ENCODE results near the gene RAD51AP2.

RAD51AP2 gene

DNA sequence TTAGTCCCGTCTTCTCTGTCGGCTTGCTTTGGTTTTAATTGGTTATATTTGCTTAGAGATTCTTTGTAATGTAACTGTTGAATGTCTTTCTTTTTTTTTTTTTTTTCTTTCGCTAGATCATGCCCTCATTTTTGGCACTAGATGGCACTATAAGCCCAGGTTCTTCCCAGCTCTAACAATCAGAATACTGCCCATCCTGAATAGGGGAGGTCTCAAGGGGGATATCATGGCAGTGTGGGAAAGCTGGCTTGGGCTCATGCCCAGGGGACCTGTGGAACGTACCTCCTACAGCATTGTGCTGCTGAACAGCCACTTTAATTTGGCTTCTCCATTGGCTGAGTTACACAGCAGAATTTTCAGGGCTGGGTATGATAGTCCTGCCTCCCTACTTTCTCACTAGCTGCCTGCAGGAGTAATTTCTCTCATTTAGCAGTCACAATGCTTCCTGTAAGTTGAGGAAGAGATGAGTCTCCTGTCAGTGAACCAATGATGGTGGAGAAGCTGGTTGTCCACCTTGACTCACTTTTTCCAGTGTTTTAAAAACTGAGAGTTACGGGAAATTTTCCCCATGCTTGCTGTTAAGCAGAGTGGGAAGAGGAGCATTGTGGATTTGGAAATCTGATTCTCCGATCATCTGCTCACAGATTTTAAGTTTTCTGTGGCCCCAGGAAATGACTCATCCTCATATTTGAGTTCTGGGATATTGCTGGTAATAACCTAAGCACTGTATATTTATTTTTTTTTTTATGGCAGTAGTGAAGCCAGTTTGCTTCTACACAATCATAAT is 47.2 kb downstream of the RAD51AP2 start:
- no peak for DNase-seq (ENCODE audit: low read depth in 2 of 2)

DNA sequence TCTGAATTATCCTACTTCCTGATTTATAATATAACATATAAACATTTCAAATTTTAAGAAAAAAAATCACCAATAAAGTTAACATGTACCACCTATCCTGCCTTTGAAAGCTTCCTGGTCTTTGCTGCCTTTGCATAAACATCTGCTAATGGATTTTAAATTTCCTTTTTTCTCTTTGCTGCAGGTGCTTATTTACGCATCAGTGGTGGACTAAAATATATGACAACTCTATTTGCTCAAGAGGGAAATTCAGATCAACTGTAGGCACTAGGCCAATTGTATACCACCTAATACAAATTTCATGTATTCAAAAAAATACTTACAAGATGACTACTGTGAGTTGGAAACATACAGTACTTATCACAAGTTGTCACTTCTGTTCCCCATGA is 57.2 kb downstream of the RAD51AP2 start:
- no peak for DNase-seq (ENCODE audit: low read depth in 2 of 2)
